Measurements from ENCODE around the gene ADAMTSL4. TPM values are rescaled to one million over a fixed set of nuclear protein-coding genes. Genes with fewer than 3 reads are reported as not detected.
A peak's percentile ranks its signal among the peaks of the same experiment; 100 is the strongest.

ADAMTSL4 gene
- total RNA-seq, 2 experiments from 2014 or later, result 0.16 to 0.22 TPM

- DNase-seq, result peak in 13 of 14 experiments; percentile 43 to 75 (median 59)
- ChIA-PET CTCF (interaction anchor here (0.6 to 6.4 kb wide), 23 partner anchors 10 to 795 kb away, joined by 3 to 183 read pairs (median 4); partner anchors contain the start of genes ENSA, GOLPH3L and MCL1), POLR2A (interaction anchor here (0.8 to 14.5 kb wide), 26 partner anchors 10 to 674 kb away, joined by 3 to 1538 read pairs (median 6); partner anchors contain the start of genes ADAMTSL4, ENSA, FALEC and GOLPH3L)
- intact Hi-C loops (cut with DNase I, micrococcal nuclease), result loop anchor here (1.0 to 5.0 kb wide), 5 partner anchors 18 to 436 kb away; partner anchors contain the start of genes ENSA (in 1 of the 2), GOLPH3L (in 1 of the 2) and MCL1 (in 1 of the 2)
- peak overlapping the region; percentile 92 to 97 for H3K27ac ChIP-seq (ENCODE audit: low read depth in 1 of 2, low read length in 2 of 2)
- Mint-ChIP-seq H3K4me3 (peak overlapping the region; percentile 96), H3K36me3 (ENCODE audit: low read depth) (peaks cover 29% of the 10 kb centered on the region), H3K27me3 (no peaks in the 10 kb centered on the region), H3K27ac (peak overlapping the region; percentile 98), H3K9me3 (no peaks in the 10 kb centered on the region), H3K4me1 (ENCODE audit: low read depth) (peaks cover 57% of the 10 kb centered on the region)
- peak; percentile 23 for ATAC-seq (ENCODE audit: poor library complexity)
- H3K4me3 ChIP-seq (ENCODE audit: low read length), result peak overlapping the region; percentile 90
- H3K4me1 ChIP-seq (ENCODE audit: insufficient read depth, low read length), result peaks cover 83% of the 10 kb centered on the region
- TF ChIP-seq, protein P1, sequence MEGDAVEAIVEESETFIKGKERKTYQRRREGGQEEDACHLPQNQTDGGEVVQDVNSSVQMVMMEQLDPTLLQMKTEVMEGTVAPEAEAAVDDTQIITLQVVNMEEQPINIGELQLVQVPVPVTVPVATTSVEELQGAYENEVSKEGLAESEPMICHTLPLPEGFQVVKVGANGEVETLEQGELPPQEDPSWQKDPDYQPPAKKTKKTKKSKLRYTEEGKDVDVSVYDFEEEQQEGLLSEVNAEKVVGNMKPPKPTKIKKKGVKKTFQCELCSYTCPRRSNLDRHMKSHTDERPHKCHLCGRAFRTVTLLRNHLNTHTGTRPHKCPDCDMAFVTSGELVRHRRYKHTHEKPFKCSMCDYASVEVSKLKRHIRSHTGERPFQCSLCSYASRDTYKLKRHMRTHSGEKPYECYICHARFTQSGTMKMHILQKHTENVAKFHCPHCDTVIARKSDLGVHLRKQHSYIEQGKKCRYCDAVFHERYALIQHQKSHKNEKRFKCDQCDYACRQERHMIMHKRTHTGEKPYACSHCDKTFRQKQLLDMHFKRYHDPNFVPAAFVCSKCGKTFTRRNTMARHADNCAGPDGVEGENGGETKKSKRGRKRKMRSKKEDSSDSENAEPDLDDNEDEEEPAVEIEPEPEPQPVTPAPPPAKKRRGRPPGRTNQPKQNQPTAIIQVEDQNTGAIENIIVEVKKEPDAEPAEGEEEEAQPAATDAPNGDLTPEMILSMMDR (IDR thresholded peaks at IDR 0.05), result peak; percentile 7
- no peaks in the 10 kb centered on the region for H3K27me3 ChIP-seq (ENCODE audit: control insufficient read depth in 1 of 2, insufficient read depth in 2 of 2, low read length in 2 of 2)
- no peaks in the 10 kb centered on the region for H3K9me3 ChIP-seq (ENCODE audit: control insufficient read depth in 1 of 2, insufficient read depth in 1 of 2, low read length in 2 of 2)
- peaks cover 11% of the 10 kb centered on the region for H3K36me3 ChIP-seq (ENCODE audit: insufficient read depth, low read length)
These were observed 12.2 kb downstream of the ADAMTSL4 start for GRCh38 chr1:150561254-150561973.

DNA sequence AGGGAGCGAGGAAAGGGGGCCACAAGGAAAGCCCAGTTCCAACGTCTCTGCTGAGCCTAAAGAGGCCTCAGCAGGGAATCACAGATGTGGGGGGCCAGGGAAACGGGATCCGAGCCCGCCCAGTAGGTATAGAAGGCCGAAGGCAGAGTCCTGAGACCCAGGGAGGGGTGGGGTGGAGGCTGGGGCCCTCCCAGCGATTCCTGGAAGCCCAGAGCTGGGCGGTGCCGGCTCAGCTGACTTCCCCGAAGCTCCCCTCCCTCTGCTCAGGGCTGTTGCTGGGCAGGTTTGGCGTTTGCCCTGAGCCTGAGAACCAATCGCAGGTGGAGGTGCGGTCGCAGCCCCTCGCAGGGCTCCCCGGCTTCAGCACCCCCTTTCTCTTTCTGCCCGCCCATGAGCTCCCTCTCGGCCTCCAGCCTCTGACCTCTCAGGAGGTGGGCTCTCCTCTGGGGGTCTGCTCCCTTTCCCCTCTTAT, 12.8 kb downstream of the ADAMTSL4 start:
- DNase-seq (peak; percentile 69 to 93 (median 84)), ATAC-seq (ENCODE audit: poor library complexity) (peak; percentile 47)
- H3K27ac ChIP-seq (ENCODE audit: low read depth in 1 of 2, low read length in 2 of 2), result peak overlapping the region; percentile 92 to 97
- H3K4me1 ChIP-seq (ENCODE audit: insufficient read depth, low read length), result peaks cover 89% of the 10 kb centered on the region
- intact Hi-C loops (cut with DNase I, micrococcal nuclease), result loop anchor here (1.0 to 5.0 kb wide), 6 partner anchors 17 to 435 kb away; partner anchors contain the start of genes ENSA (in 1 of the 2), GOLPH3L (in 1 of the 2) and MCL1 (in 1 of the 2)
- H3K36me3 ChIP-seq (ENCODE audit: insufficient read depth, low read length), result peaks cover 11% of the 10 kb centered on the region
- Mint-ChIP-seq H3K27me3 (no peaks in the 10 kb centered on the region), H3K27ac (peak overlapping the region; percentile 98), H3K36me3 (ENCODE audit: low read depth) (peaks cover 29% of the 10 kb centered on the region), H3K4me3 (peak overlapping the region; percentile 96), H3K9me3 (no peaks in the 10 kb centered on the region), H3K4me1 (ENCODE audit: low read depth) (peaks cover 63% of the 10 kb centered on the region)
- H3K4me3 ChIP-seq (ENCODE audit: low read length), result peak overlapping the region; percentile 90
- CTCF ChIA-PET, result interaction anchor here (1.7 to 6.4 kb wide), 5 partner anchors 13 to 135 kb away, joined by 13 to 183 read pairs (median 28); partner anchors contain the start of genes GOLPH3L and MCL1
- H3K9me3 ChIP-seq (ENCODE audit: control insufficient read depth in 1 of 2, insufficient read depth in 1 of 2, low read length in 2 of 2), result no peaks in the 10 kb centered on the region
- H3K27me3 ChIP-seq (ENCODE audit: control insufficient read depth in 1 of 2, insufficient read depth in 2 of 2, low read length in 2 of 2), result no peaks in the 10 kb centered on the region
- TF ChIP-seq, protein P1 (IDR thresholded peaks at IDR 0.05), result no peak
- POLR2A ChIA-PET, result interaction anchor here (0.9 to 14.5 kb wide), 15 partner anchors 12 to 675 kb away, joined by 3 to 1538 read pairs (median 11); partner anchors contain the start of genes ADAMTSL4, ENSA, FALEC and GOLPH3L
